Measurements from ENCODE around the gene ARHGAP10. TPM values are rescaled to one million over a fixed set of nuclear protein-coding genes. Genes with fewer than 3 reads are reported as not detected.

The ARHGAP10 gene
- total RNA-seq, 1 donor from 2014 or later: 111 TPM

DNA sequence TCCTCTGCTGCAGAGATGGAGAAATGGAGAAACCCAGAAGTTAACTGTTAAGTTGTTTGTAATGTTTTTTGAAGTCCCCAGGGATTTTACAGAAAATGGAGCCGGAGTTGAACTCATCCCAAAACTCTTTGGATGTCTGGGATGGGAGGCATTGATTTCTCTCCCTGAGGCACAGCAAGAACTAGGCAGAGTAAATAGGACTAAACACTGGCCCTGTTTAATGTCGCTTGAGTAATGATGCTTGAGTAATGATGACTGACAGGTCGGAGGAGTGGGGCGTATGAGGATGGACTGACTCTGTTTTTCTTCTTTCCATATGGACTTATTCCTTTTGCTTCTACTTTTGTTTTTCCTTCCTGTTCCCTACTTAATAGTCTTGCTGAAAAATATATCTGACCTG is 69.9 kb downstream of the ARHGAP10 start:
- Mint-ChIP-seq H3K9me3 (ENCODE audit: low read depth) (no peaks in the 10 kb centered on the region), H3K4me1 (ENCODE audit: low read depth) (peaks cover 82% of the 10 kb centered on the region), H3K4me3 (ENCODE audit: unreplicated experiment) (no peak overlapping the region), H3K36me3 (ENCODE audit: low read depth) (peaks cover 7% of the 10 kb centered on the region), H3K27me3 (ENCODE audit: low read depth) (no peaks in the 10 kb centered on the region), H3K27ac (ENCODE audit: unreplicated experiment) (peak overlapping the region; percentile 52)
- TF ChIP-seq, protein P1, sequence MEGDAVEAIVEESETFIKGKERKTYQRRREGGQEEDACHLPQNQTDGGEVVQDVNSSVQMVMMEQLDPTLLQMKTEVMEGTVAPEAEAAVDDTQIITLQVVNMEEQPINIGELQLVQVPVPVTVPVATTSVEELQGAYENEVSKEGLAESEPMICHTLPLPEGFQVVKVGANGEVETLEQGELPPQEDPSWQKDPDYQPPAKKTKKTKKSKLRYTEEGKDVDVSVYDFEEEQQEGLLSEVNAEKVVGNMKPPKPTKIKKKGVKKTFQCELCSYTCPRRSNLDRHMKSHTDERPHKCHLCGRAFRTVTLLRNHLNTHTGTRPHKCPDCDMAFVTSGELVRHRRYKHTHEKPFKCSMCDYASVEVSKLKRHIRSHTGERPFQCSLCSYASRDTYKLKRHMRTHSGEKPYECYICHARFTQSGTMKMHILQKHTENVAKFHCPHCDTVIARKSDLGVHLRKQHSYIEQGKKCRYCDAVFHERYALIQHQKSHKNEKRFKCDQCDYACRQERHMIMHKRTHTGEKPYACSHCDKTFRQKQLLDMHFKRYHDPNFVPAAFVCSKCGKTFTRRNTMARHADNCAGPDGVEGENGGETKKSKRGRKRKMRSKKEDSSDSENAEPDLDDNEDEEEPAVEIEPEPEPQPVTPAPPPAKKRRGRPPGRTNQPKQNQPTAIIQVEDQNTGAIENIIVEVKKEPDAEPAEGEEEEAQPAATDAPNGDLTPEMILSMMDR (IDR thresholded peaks at IDR 0.05): no peak
- no peak for DNase-seq (ENCODE audit: low spot score)

DNA sequence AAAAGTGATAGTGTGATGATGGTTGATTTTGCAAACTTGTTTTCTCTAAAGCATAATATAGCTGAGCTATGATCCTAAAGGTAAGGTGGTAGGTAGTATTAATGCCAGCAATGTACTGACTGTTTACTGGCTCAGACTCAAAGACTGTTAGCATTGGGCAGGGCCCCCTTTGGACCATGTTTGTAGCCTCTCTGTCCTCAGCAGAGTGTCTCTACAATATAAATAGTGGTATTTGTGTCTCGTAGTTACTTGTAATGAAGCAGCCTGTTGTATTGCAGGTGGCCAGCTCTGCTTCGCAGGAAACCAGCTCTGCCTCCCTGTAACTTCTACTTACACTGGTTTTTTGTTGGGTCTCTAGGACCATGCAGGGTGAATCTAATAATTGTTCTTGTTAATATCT is 70.5 kb downstream of the ARHGAP10 start:
- H3K4me1 Mint-ChIP-seq (ENCODE audit: low read depth): peaks cover 77% of the 10 kb centered on the region
- no peak overlapping the region for H3K4me3 Mint-ChIP-seq (ENCODE audit: unreplicated experiment)
- no peaks in the 10 kb centered on the region for H3K27me3 Mint-ChIP-seq (ENCODE audit: low read depth)
- H3K27ac Mint-ChIP-seq (ENCODE audit: unreplicated experiment): peak overlapping the region; percentile 52
- no peaks in the 10 kb centered on the region for H3K9me3 Mint-ChIP-seq (ENCODE audit: low read depth)
- TF ChIP-seq, protein P1 (IDR thresholded peaks at IDR 0.05): no peak
- H3K36me3 Mint-ChIP-seq (ENCODE audit: low read depth): peaks cover 4% of the 10 kb centered on the region
- no peak for DNase-seq (ENCODE audit: low spot score)

DNA sequence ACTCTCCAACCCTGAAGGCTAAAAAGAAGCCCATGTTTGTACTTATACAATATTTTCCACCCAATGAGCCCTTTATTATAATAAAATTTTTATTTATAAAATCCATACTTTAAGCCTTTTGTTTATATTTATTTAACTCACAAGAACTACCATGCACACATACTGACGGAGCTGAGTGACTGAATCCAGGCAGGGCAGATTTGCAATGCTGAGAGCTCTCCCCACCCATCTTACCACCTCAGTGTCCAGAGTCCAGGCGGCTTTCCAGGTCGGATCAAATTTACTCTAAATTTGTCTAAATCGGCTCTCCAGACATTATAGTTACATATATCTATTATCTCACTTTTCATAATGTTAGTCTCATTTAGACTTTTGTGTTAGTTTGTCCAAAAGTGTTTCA is 74.1 kb downstream of the ARHGAP10 start:
- H3K4me3 Mint-ChIP-seq (ENCODE audit: unreplicated experiment): no peak overlapping the region
- no peak overlapping the region for H3K27ac Mint-ChIP-seq (ENCODE audit: unreplicated experiment)
- TF ChIP-seq, protein P1 (IDR thresholded peaks at IDR 0.05): no peak
- H3K27me3 Mint-ChIP-seq (ENCODE audit: low read depth): no peaks in the 10 kb centered on the region
- H3K4me1 Mint-ChIP-seq (ENCODE audit: low read depth): peaks cover 77% of the 10 kb centered on the region
- H3K36me3 Mint-ChIP-seq (ENCODE audit: low read depth): peaks cover 4% of the 10 kb centered on the region
- no peaks in the 10 kb centered on the region for H3K9me3 Mint-ChIP-seq (ENCODE audit: low read depth)
- DNase-seq (ENCODE audit: low spot score): no peak

- H3K27me3 Mint-ChIP-seq (ENCODE audit: low read depth): no peaks in the 10 kb centered on the region
- DNase-seq (ENCODE audit: low spot score): no peak
- H3K4me3 Mint-ChIP-seq (ENCODE audit: unreplicated experiment): peak overlapping the region; percentile 5
- H3K9me3 Mint-ChIP-seq (ENCODE audit: low read depth): no peaks in the 10 kb centered on the region
- TF ChIP-seq, protein P1 (IDR thresholded peaks at IDR 0.05): no peak
- H3K27ac Mint-ChIP-seq (ENCODE audit: unreplicated experiment): peak overlapping the region; percentile 87
- peaks cover 81% of the 10 kb centered on the region for H3K4me1 Mint-ChIP-seq (ENCODE audit: low read depth)
- H3K36me3 Mint-ChIP-seq (ENCODE audit: low read depth): peaks cover 4% of the 10 kb centered on the region
Observed at GRCh38 chr4:147808447-147808846, 76.6 kb downstream of the ARHGAP10 start.

- H3K36me3 Mint-ChIP-seq (ENCODE audit: low read depth): peaks cover 4% of the 10 kb centered on the region
- H3K27me3 Mint-ChIP-seq (ENCODE audit: low read depth): no peaks in the 10 kb centered on the region
- peaks cover 83% of the 10 kb centered on the region for H3K4me1 Mint-ChIP-seq (ENCODE audit: low read depth)
- TF ChIP-seq, protein P1 (IDR thresholded peaks at IDR 0.05): no peak
- no peaks in the 10 kb centered on the region for H3K9me3 Mint-ChIP-seq (ENCODE audit: low read depth)
- peak overlapping the region; percentile 87 for H3K27ac Mint-ChIP-seq (ENCODE audit: unreplicated experiment)
- no peak overlapping the region for H3K4me3 Mint-ChIP-seq (ENCODE audit: unreplicated experiment)
- no peak for DNase-seq (ENCODE audit: low spot score)
Observed at GRCh38 chr4:147809211-147809610, 77.3 kb downstream of the ARHGAP10 start.

Measured in chondrocyte (in vitro differentiated cells).